Bone marrow (tissue), 2 donors: Measurements from ENCODE around the gene GOLGA6D.
A peak's percentile ranks its signal among the peaks of the same experiment; 100 is the strongest.
"Not testable (repeated sequence)": the region's sequence is repeated elsewhere in the genome, so short reads cannot be mapped to it uniquely, and the experiment has no call there.

Experiments used
- DNase-seq, 2 donors: peaks; one replicate each; lab custom pipeline; 2025; lab: John Stamatoyannopoulos, UW

GOLGA6D gene

DNA sequence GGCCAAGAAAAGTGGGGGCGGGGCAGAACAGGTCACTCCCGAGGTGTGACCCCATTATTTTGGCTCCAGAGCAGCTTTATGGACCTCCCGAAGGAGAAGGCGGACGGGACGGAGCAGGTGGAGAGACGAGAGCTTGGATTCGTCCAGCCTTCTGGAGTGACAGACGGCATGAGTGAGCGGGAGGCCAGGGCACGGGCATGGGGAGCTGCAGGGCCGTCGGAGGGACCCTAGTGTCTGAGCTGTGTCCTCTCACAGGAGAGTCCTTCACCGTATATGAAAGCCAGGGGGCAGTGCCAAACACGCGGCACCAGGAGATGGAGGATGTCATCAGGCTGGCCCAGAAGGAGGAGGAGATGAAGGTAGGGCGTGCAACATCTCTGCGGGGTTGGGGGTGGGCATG is 11.0 kb downstream of the GOLGA6D start:
- DNase-seq = not testable (repeated sequence)

DNA sequence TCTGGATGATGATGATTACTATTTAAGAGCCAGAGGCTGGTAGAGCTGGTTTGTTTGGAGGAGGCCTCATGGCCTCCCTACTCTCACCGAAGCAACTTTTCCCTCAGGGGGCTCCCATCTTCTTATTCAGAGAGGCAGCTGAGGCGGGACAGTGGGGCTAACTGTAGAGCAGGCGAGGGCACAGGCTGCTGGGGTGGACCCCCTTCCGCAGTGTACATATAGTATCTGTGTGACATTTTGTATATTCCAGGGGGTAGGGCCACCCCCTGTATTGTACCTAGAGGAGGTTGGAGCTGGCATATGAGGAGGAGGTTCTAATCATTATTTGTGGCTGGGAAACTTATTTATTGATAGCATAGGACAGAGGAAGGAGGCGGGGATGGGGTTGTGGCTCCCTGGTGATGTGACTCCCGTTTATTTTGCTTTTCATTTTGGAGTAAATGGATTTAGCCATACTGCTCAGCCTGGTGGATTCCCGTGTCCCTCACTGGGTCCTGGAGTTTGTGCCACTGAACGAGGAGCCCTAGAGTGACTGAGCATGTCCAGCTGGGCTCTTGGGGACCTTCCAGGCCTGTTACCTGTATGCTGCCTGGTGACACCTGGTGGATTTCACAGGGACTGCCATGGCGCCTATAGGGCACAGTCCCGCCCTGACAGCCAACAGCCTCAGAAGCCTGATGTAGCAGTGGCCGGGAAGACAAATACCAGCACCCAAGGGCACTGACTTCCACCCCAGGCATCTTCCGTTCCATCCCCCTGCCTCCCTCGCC is 16.1 kb downstream of the GOLGA6D start:
- not testable (repeated sequence) for DNase-seq

DNA sequence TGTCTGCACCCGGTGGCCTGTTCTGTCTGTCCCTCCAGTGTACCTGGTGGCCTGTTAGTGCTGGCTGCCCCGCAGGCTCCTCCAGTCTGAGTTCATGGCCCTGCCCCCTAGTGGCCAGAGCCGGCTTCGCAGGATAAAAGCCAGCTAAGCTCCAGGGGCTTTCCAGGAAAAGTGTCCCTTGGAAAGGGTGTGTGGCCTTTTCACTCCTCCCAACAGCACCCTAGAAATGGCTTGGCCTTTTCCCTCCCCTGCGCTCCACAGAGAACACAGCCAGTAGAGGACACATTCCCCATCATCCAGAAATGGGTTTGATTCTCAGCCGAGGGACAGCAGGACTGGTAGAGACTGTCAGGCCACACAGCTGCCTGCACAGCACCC is 16.7 kb downstream of the GOLGA6D start:
- not testable (repeated sequence) for DNase-seq

DNA sequence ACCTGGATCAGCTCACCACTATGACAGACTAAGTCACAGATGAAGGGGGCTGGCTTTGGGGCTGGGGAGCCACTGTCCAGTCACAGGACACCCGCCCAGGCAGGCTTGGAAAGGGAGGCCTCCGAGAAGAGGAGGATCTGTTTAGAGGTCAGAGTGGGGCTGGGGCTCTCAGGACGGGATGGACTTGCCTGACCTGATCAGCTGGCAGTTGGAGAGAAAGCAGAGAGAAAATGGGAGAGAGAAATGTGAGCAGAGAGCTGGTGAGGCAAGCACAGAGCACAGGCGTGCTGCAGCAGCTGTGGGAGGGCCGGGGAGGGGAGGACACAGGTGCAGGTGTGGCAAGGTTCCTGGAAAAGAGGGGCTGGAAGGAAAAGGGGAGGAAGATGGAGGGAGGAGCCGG is 17.4 kb downstream of the GOLGA6D start:
- not testable (repeated sequence) for DNase-seq

DNA sequence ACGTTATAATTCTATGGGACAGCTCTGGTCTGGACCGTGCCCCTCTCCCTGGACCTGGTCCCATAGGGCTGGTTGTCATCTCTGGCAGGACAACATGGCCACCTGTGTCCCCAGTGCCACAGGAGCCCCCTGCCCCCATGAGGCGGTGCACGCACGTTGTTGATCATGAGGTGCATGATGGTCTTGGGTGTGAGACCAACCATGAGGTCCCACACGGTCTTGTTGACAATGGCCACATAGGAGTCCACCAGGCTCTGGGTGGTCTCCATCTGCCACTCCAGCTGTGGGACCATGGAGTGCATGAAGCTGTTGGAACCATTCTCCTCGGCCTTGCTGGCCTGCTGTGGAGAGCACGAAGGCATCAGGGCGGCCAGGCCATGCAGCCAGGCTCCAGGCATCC is 19.7 kb downstream of the GOLGA6D start:
- no peak for DNase-seq

DNA sequence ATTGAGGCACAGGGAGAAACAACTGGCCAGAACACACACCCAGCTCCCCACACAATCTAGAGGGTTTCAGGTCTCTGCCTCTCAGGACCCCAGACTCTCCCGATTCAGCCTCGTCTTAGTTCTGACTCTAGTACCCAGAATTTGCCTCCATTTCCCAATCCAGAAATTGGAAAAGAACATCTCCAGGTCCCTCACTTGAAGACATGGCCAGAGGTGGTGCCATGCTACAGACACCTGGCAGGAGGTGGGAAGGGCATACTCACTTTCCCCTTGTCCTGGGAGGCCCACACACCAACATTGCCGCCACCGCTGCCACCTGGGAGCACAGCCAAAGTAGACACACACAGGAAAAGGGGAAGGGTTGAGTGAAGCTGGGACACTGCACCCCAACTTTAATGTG is 20.1 kb downstream of the GOLGA6D start:
- DNase-seq = not testable (repeated sequence)

DNA sequence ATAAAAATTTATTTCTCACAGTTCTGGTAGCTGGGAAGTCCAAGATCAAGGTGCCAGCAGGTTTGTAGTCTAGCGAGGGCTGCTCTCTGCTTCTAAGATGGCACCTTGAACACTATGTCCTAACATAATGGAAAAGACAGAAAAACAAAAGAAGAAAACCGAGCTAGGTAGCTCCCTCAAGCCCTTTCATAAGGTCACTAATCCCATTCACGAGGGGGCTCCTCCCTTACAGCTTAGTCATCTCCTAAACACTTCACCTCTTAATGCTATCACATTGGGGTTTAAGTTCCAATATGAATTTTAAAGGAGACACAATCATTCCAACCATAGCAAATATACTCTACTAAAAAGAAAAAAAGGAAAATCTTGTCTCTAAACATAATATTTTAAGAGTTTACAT is 23.6 kb downstream of the GOLGA6D start:
- DNase-seq = no peak

DNA sequence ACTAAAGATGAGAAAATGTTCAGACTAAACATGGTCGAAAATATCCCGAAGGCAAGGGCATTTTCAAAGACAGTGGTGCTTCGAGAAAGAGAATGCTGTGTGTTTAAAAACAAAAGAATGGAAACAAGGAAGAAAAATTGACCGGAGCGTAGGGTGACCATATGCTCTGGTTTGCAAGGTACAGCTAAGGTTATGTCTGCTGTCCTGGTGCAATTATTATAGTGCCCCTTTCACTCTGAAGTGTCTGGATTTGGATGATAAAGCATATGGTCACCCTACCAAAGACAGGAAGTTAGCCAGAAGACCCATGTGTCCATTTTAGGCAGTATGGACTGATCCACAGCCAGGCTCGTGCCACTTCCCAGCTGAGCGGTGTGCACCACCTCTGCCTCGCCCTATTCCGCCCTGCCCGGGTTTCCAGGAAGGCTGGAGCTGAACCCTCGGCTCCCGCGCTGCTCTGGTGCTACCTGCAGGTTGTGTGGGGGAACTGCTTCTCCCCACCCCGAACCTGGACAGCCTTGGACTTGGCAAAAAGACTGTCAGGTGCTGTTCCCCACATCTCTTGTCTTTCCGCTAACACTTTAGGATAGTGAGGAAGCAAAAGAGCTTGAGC is 25.2 kb downstream of the GOLGA6D start:
- peak in 1 of 2 donors; percentile 2 for DNase-seq

DNA sequence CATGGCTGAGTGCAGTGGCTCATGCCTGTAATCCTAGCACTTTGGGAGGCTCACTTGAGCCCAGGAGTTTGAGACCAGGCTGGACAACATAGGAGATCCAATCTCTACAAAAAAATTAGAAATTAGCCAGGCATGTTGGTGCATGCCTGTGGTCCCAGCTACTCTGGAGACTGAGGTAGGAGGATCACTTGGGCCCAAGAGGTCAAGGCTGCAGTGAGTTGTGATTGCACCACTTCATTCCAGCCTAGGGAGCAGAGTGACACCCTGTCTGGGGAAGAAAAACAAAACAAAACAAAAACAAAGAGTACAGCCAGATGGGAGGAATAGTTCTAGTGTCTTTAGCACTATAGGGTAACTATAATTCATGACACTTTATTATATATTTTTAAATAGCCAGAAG is 27.1 kb downstream of the GOLGA6D start:
- DNase-seq = no peak

DNA sequence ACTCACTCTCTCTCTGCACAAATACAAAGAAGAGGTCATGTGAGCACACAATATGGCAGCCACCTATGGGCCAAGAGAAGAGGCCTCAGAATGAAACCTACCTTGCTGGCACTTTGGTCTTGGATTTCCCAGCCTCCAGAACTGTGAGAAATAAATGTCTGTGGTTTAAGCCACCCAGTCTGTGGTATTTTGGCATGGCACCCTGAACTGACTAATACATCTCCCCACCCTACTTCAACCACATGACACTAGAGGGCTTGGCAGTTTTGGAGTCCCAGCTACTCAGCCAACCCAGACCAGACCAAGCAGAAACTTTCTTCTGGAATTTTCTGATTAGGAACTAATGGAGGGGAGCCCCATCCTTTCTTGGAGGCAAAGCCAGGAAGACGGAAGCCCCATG is 29.9 kb downstream of the GOLGA6D start:
- not testable (repeated sequence) for DNase-seq

DNA sequence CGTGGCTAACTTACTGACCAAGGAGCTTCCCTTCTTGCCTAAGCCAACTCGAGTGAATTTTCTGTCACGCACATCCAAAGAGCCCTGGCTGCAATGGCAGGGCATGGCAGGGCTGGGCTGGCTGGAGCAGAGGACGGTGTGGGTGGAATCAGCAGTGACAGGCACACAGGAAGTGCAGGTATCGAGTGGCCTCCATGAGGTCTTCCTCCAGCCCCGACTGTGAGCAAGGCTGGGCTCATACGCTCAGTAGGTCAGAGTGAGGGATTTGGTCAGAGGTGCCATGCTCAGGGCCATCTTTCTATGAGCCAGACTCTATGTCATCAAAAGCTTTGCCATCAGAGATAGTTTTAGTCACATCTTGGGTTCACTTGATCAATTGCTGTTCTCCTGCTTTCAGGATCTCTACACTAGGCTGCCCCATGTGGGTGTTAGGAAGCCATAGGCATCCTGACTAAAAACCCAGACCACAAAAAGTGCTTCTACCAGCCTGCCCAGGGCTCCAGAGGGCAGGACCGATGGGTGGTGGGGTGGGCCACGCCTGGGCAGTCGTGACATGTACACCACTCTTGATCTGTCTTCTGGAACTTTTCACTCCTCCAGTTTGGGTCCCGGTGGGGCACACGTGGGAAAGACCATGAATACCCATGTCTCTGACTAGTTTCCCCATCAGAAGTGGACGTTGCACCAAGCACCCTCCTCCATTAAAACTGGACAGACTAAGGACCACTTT is 30.6 kb downstream of the GOLGA6D start:
- no peak for DNase-seq

DNA sequence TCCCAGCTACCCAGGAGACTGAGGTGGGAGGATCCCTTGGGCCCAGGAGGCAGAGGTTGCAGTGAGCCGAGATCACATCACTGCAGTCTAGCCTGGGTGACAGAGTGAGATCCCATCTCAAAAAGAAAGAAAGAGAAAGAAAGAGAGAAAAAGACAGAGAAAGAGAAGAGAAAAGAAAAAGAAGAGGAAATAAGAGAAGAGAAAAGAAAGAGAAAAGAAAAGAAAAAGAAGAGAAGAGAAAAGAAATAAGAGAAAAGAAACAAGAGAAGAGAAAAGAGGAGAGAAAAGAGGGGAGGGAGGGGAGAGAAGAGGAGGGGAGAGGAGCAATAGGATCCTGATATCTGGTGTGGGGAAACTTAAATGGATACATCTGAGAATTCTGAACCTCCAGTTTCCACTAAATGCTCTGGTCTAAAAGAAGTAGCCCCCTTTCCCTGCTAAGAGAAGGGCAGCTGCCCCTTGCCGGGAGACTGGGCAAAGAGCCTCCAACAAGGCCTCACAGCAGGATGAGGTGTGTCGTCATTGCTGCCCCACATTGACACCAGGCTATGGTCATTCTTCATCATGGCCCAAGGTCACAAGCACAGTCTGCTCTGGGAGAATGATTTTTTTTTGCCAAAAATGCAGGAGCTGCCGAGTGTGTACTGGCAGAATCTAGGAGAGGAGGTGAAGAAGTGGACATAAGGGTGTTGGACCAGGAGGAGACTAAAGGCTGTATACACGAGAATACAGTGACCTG is 32.1 kb downstream of the GOLGA6D start:
- DNase-seq = no peak

DNA sequence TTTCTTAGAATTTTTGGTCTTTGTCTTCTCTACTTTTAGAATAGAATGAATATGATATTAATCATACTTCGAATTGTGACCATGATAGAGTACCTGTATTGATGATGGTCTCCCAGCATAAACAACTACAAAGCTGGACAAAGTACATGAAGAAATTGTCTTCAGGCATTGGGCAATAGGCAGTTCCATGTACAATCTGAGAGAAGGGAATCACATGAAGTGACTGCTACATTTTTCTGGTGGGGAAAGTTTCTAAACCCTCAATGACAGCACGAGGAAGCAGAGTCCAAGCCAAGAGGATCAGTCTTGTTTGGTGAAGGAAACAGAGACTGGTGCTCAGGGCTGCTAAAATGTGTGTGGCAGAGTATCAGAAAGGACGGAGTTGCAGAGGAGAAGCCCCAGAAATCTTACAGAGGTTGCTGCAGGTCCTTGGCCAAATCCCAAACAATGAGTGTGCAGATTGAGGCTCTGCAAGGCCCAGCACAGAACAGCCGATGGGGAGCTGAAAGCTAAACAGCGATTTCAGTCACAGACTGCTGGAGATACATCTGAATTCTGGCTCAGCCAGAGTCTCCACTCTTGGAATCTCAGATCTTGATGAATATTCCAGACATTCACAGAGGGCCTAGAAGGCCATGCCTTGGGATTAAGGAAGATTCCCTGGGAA is 36.7 kb downstream of the GOLGA6D start:
- DNase-seq = not testable (repeated sequence)

DNA sequence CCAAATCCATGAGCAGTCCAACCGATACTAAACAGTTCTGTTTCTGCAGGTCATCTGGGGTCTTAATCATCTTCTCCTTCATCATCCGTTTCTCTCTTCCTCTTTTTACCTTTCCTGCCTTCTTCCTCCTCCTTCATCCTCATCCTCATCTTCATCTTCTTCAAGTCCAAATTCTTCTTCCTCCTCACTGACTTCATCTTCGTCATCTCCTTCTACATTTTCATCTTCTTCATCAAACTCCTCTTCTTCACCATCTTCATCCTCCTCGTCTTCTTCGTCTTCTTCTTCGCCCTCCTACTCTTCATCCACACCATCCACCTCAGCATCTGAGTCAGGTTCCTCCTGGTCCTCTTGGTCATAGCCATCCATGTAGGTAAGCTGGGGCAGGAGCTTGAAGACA is 39.1 kb downstream of the GOLGA6D start:
- no peak for DNase-seq

DNA sequence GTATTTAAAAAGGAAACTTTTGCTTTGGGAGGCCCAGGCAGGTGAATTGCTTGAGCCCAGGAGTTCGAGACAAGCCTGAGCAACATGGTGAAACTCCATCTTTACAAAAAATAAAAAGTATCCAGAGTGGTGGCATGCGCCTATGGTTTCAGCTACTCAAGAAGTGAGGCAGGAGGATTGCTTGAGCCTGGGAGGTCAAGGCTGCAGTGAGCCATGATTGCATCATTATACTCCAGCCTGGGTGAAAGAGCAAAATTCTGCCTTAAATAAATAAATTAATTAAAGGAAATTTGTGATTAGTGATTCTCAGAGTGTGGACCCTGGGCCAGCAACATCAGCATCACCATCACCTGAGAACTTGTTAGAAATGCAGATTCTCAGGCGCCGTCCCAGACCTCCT is 43.3 kb downstream of the GOLGA6D start:
- no peak for DNase-seq

DNA sequence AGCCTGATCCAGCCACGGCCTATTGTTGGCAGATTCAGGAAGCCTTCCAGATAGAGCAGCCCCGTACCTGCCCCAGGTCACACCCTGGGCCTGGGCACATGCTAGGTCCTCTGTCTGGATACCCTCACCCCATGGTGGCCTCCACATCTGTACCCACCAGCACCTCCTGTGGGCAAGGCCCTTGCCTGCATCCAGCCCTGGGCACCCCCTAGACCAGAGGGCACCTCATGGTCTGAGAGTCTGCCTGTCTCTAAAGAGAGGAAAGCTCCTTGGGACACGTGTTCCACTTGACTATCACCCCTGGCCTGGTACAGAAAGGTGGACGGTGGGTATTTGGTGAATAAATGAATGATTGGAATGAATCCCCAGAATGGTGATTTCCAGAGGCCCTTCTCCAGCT is 44.4 kb downstream of the GOLGA6D start:
- no peak for DNase-seq

DNA sequence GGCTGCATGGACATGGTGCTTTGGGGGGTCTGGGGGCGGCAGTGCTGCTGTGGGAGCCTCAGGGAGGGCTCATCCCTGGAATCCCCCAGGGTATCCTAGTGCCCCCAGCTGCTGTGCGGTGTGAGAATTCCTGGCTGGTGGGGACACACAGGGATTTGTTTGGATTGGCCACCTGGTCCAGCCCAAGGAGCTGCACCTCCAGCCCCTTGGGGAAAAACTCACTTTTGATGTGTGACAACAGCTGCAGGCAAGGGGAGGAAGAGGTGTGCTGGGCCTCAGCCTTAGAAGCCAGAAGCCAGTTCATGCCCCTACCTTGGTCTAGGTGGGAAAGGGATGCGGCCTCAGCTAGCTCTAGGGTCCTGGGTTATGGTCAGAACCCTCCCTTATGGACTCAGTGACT is 44.9 kb downstream of the GOLGA6D start:
- DNase-seq = no peak

DNA sequence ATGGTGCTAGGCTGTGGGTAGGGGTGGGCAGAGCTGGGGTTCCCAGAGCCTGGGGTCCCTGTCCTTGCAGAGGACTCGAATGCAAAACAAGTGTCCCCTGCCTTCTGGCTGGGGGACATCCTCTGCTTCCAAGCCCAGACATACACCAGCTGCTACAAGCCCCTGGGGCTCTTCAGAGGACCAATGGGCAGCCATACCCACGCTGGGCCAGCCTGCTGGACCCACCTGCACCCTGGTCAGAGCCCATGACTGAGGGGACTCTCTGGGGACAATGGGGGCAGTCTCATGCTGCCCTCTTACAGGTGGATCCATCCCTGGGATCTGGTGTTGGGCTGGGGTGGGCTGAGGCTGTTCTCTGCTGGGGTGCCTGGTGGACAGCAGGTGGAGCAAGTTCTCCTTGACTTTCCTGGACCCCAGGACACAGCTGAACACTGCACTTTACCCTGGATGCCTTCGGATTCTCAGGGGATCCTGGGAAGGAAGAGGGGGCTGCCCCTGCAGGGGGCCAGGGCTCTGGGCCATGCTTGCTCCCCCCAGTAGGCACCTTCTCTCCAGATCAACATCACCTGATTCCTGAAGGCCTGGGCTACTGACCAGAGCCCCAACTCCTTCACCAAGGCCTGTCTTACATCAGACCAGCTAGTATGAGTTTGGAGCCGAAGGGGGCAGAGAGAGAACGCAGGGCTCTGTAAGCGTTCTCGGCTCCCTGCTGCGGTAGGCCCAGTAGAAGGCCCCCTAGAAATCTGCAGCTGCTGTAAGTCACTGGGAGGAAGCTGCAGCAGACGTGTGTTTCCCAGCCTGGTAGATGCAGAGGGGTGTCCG is 46.1 kb downstream of the GOLGA6D start:
- no peak for DNase-seq

DNA sequence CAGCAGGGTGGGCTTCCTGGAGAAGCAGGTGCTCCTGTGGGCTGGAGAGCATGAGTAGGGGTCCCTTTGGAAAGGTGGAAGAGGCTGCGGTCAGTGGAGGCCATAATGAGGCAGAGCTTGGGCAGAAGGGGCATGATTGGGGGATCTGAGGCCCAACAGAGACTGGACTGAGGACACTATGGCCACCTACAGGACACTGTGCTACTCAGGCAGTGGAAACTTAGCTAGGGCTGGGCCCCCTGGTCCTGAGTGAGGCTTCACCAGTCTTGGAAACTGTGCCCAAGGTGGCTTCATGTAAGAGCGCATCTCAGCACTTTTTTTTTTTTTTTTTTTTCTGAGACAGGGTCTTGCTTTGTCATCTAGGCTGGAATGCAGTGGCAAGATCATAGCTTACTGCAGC is 46.9 kb downstream of the GOLGA6D start:
- no peak for DNase-seq

DNA sequence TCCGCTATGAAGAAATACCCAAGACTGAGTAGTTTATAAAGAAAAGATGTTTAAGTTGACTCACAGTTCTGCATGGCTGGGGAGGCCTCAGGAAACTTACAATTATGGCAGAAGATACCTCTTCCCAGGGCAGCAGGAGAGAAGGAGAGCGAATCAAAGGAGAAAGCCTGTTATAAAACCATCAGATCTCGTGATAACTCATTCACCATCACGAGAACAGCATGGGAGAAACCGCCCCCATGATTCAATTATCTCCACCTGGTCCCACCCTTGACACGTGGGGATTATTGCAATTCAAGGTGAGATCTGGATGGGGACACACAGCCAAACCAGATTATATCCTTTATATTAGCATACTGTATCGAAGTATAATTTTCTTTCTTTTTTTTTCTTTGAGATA is 49.5 kb downstream of the GOLGA6D start:
- DNase-seq = not testable (repeated sequence)
